ENCODE measurements around the gene CUX1. TPM values are rescaled to one million over a fixed set of nuclear protein-coding genes. Genes with fewer than 3 reads are reported as not detected.

The CUX1 gene
- total and polyA plus RNA-seq, 5 donors = 54.1 to 146 (median 109) TPM

GRCh38 chr7:102273749-102274712 lies 456.6 kb downstream of the CUX1 start:
- no peaks in the 10 kb centered on the region for H3K27me3 ChIP-seq (ENCODE audit: control insufficient read depth, insufficient read depth)
- WGBS = 84% methylated on average over 23 of the region's 23 CpGs
- no peak overlapping the region for H3K4me3 ChIP-seq (ENCODE audit: low read length)
- DNase-seq (peak in 1 of 3 donors; percentile 21), ATAC-seq (no peak)
- H3K9me3 ChIP-seq (ENCODE audit: control insufficient read depth, low read length) = no peaks in the 10 kb centered on the region
- no peak overlapping the region for H3K27ac ChIP-seq (ENCODE audit: low read length)
- H3K4me1 ChIP-seq (ENCODE audit: control insufficient read depth, insufficient read depth, low read length) = no peaks in the 10 kb centered on the region
- intact Hi-C loops (cut with DNase I) = loop anchor here (2.0 to 5.0 kb wide), 5 partner anchors 587 to 732 kb away; no protein-coding TSS in a partner anchor

GRCh38 chr7:102275123-102275703 lies 457.8 kb downstream of the CUX1 start:
- Histone ChIP-seq H3K27me3 (ENCODE audit: control insufficient read depth, insufficient read depth) (no peaks in the 10 kb centered on the region), H3K27ac (ENCODE audit: low read length) (no peak overlapping the region), H3K4me1 (ENCODE audit: control insufficient read depth, insufficient read depth, low read length) (no peaks in the 10 kb centered on the region), H3K9me3 (ENCODE audit: control insufficient read depth, low read length) (no peaks in the 10 kb centered on the region), H3K4me3 (ENCODE audit: low read length) (no peak overlapping the region)
- ATAC-seq (no peak), DNase-seq (peak in 1 of 3 donors; percentile 33)
- 93% methylated on average over 10 of the region's 10 CpGs for WGBS
- intact Hi-C loops (cut with DNase I) = no loop called here

GRCh38 chr7:102277901-102278300 lies 460.5 kb downstream of the CUX1 start:
- ATAC-seq (no peak), DNase-seq (no peak)
- H3K4me3 ChIP-seq (ENCODE audit: low read length) = no peak overlapping the region
- 86% methylated on average over 10 of the region's 10 CpGs for WGBS
- H3K9me3 ChIP-seq (ENCODE audit: control insufficient read depth, low read length) = no peaks in the 10 kb centered on the region
- H3K27ac ChIP-seq (ENCODE audit: low read length) = no peak overlapping the region
- no peaks in the 10 kb centered on the region for H3K27me3 ChIP-seq (ENCODE audit: control insufficient read depth, insufficient read depth)
- H3K4me1 ChIP-seq (ENCODE audit: control insufficient read depth, insufficient read depth, low read length) = no peaks in the 10 kb centered on the region
- intact Hi-C loops (cut with DNase I) = no loop called here

- WGBS = 58% methylated on average over 23 of the region's 23 CpGs
- intact Hi-C loops (cut with DNase I) = loop anchor here in 3 of 4 donors (2.0 to 10.0 kb wide), 2 partner anchors 111 to 115 kb away; partner anchors contain the start of gene PRKRIP1 (in 1 of the 3)
- Histone ChIP-seq H3K4me3 (ENCODE audit: low read length) (no peak overlapping the region), H3K4me1 (ENCODE audit: control insufficient read depth, insufficient read depth, low read length) (no peaks in the 10 kb centered on the region), H3K9me3 (ENCODE audit: control insufficient read depth, low read length) (no peaks in the 10 kb centered on the region), H3K27me3 (ENCODE audit: control insufficient read depth, insufficient read depth) (no peaks in the 10 kb centered on the region), H3K27ac (ENCODE audit: low read length) (no peak overlapping the region)
- ATAC-seq (peak; percentile 76 to 84), DNase-seq (peak; percentile 47 to 77 (median 76))
Observed at GRCh38 chr7:102279537-102280400, 462.3 kb downstream of the CUX1 start.

- intact Hi-C loops (cut with DNase I) = loop anchor here in 3 of 4 donors (2.0 to 10.0 kb wide), 2 partner anchors 110 to 114 kb away; partner anchors contain the start of gene PRKRIP1 (in 1 of the 3)
- DNase-seq (no peak), ATAC-seq (no peak)
- WGBS = 91% methylated on average over 5 of the region's 5 CpGs
- no peak overlapping the region for H3K27ac ChIP-seq (ENCODE audit: low read length)
- no peaks in the 10 kb centered on the region for H3K9me3 ChIP-seq (ENCODE audit: control insufficient read depth, low read length)
- no peaks in the 10 kb centered on the region for H3K27me3 ChIP-seq (ENCODE audit: control insufficient read depth, insufficient read depth)
- H3K4me3 ChIP-seq (ENCODE audit: low read length) = no peak overlapping the region
- H3K4me1 ChIP-seq (ENCODE audit: control insufficient read depth, insufficient read depth, low read length) = no peaks in the 10 kb centered on the region
Observed at GRCh38 chr7:102280521-102280920, 463.1 kb downstream of the CUX1 start.

- Histone ChIP-seq H3K4me1 (ENCODE audit: control insufficient read depth, insufficient read depth, low read length) (no peaks in the 10 kb centered on the region), H3K9me3 (ENCODE audit: control insufficient read depth, low read length) (no peaks in the 10 kb centered on the region), H3K4me3 (ENCODE audit: low read length) (no peak overlapping the region), H3K27ac (ENCODE audit: low read length) (no peak overlapping the region), H3K27me3 (ENCODE audit: control insufficient read depth, insufficient read depth) (no peaks in the 10 kb centered on the region)
- intact Hi-C loops (cut with DNase I) = loop anchor here in 3 of 4 donors (2.0 to 10.0 kb wide), 2 partner anchors 109 to 113 kb away; partner anchors contain the start of gene PRKRIP1 (in 1 of the 3)
- ATAC-seq = no peak
- WGBS = 89% methylated on average over 14 of the region's 14 CpGs
- no peak for DNase-seq
Observed at GRCh38 chr7:102281785-102282184, 464.4 kb downstream of the CUX1 start.

GRCh38 chr7:102282465-102283362 lies 465.3 kb downstream of the CUX1 start:
- no peaks in the 10 kb centered on the region for H3K27me3 ChIP-seq (ENCODE audit: control insufficient read depth, insufficient read depth)
- 87% methylated on average over 32 of the region's 32 CpGs for WGBS
- no peak for DNase-seq
- no peak overlapping the region for H3K27ac ChIP-seq (ENCODE audit: low read length)
- intact Hi-C loops (cut with DNase I) = loop anchor here in 1 of 4 donors (10.0 kb wide), 1 partner anchor 112 kb away; the partner anchor contains the start of gene PRKRIP1
- ATAC-seq = no peak
- H3K9me3 ChIP-seq (ENCODE audit: control insufficient read depth, low read length) = no peaks in the 10 kb centered on the region
- no peak overlapping the region for H3K4me3 ChIP-seq (ENCODE audit: low read length)
- no peaks in the 10 kb centered on the region for H3K4me1 ChIP-seq (ENCODE audit: control insufficient read depth, insufficient read depth, low read length)

- intact Hi-C loops (cut with DNase I) = loop anchor here in 1 of 4 donors (10.0 kb wide), 1 partner anchor 111 kb away; the partner anchor contains the start of gene PRKRIP1
- 85% methylated on average over 10 of the region's 10 CpGs for WGBS
- H3K4me1 ChIP-seq (ENCODE audit: control insufficient read depth, insufficient read depth, low read length) = no peaks in the 10 kb centered on the region
Observed at GRCh38 chr7:102283477-102284189, 466.2 kb downstream of the CUX1 start.

GRCh38 chr7:102284399-102284798 lies 467.0 kb downstream of the CUX1 start:
- WGBS = 82% methylated on average over 12 of the region's 12 CpGs
- no peak for DNase-seq
- Histone ChIP-seq H3K4me1 (ENCODE audit: control insufficient read depth, insufficient read depth, low read length) (no peaks in the 10 kb centered on the region), H3K9me3 (ENCODE audit: control insufficient read depth, low read length) (no peaks in the 10 kb centered on the region), H3K4me3 (ENCODE audit: low read length) (no peak overlapping the region), H3K27ac (ENCODE audit: low read length) (no peak overlapping the region), H3K27me3 (ENCODE audit: control insufficient read depth, insufficient read depth) (no peaks in the 10 kb centered on the region)
- no peak for ATAC-seq
- intact Hi-C loops (cut with DNase I) = loop anchor here in 1 of 4 donors (10.0 kb wide), 1 partner anchor 110 kb away; the partner anchor contains the start of gene PRKRIP1

More at GRCh38 chr7:102283477-102284189, 466.2 kb downstream of the CUX1 start:
- H3K9me3 ChIP-seq (ENCODE audit: control insufficient read depth, low read length) = no peaks in the 10 kb centered on the region
- no peak for DNase-seq
- H3K27me3 ChIP-seq (ENCODE audit: control insufficient read depth, insufficient read depth) = no peaks in the 10 kb centered on the region
- no peak for ATAC-seq
- no peak overlapping the region for H3K4me3 ChIP-seq (ENCODE audit: low read length)
- H3K27ac ChIP-seq (ENCODE audit: low read length) = no peak overlapping the region

Data from right cardiac atrium (tissue), 5 donors.